Measurements from ENCODE around the gene UGT1A5. TPM values are rescaled to one million over a fixed set of nuclear protein-coding genes. Genes with fewer than 3 reads are reported as not detected.
"Not testable (repeated sequence)": the region's sequence is repeated elsewhere in the genome, so short reads cannot be mapped to it uniquely, and the experiment has no call there.

Gene UGT1A5
- total and polyA plus RNA-seq, 2 of the 4 experiments (the other 2 are of a cell fraction) = not detected

DNA sequence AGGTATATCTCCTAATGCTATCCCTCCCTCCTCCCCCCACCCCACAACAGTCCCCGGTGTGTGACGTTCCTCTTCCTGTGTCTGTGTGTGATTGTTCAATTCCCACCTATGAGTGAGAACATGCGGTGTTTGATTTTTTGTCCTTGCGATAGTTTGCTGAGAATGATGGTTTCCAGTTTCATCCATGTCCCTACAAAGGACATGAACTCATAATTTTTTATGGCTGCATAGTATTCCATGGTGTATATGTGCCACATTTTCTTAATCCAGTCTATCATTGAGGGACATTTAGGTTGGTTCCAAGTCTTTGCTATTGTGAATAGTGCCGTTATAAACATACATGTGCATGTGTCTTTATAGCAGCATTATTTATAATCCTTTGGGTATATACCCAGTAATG is 11.9 kb upstream of the UGT1A5 start:
- H3K18ac ChIP-seq (ENCODE audit: low read depth, low read length); dilution Hi-C loops (cut with HindIII; ENCODE audit: low sequenced_read_pairs, unreplicated experiment); H3K27ac ChIP-seq (ENCODE audit: insufficient read depth, low read length); in situ Hi-C loops (cut with MboI; ENCODE audit: low sequenced_read_pairs); H3K4ac ChIP-seq (ENCODE audit: low read depth, low read length); H3K4me1 ChIP-seq (ENCODE audit: control insufficient read depth, insufficient read depth, low read length); H4K8ac ChIP-seq (ENCODE audit: low read depth in 2 of 2, low read length in 2 of 2); H2AFZ ChIP-seq (replicated peaks; ENCODE audit: low read length, poor library complexity); H3K9me1 ChIP-seq (ENCODE audit: insufficient read depth, low read length); H3K4me2 ChIP-seq (ENCODE audit: low read depth, low read length); H2AK5ac ChIP-seq (ENCODE audit: low read depth, low read length); H3K14ac ChIP-seq (replicated peaks; ENCODE audit: low read depth, low read length); BruUV-seq (replicated peaks); DNase-seq; H3K56ac ChIP-seq (ENCODE audit: extremely low read depth, insufficient read depth, low read length); CTCF ChIA-PET; H2BK120ac ChIP-seq (ENCODE audit: low read depth, low read length); H3K27me3 ChIP-seq (ENCODE audit: control insufficient read depth, insufficient read depth, low read length); H2BK5ac ChIP-seq (ENCODE audit: low read depth, low read length, poor library complexity, severe bottlenecking); H3K36me3 ChIP-seq (ENCODE audit: control insufficient read depth, insufficient read depth, low read length); H4K20me1 ChIP-seq (ENCODE audit: insufficient read depth, low read length); H3K9ac ChIP-seq (ENCODE audit: low read depth, low read length); H3K23ac ChIP-seq (ENCODE audit: low read depth, low read length); H4K91ac ChIP-seq (ENCODE audit: insufficient read depth, low read depth, low read length); H2AK9ac ChIP-seq (replicated peaks; ENCODE audit: low read depth, low read length, poor library complexity); H2BK15ac ChIP-seq (ENCODE audit: low read depth, low read length); H2BK20ac ChIP-seq (ENCODE audit: low read depth, low read length); POLR2A ChIA-PET (ENCODE audit: unreplicated experiment); H3K79me1 ChIP-seq (ENCODE audit: low read depth in 1 of 2, low read length in 2 of 2); ATAC-seq (ENCODE audit: low read depth); intact Hi-C loops (cut with micrococcal nuclease); H3K9me3 ChIP-seq (ENCODE audit: control insufficient read depth, insufficient read depth, low read length); H4K5ac ChIP-seq (ENCODE audit: low read depth, low read length); H3K4me3 ChIP-seq (ENCODE audit: insufficient read depth, low read depth, low read length): not testable (repeated sequence)
- no CpG with 5 or more reads among the region's 5 CpGs for WGBS, 2 experiments (ENCODE audit: extremely low coverage in 2 of 2, insufficient read length in 1 of 2)
